Uterus (tissue), 2 donors: ENCODE data around the gene SLC25A25.

Experiments used
- CTCF ChIP-seq, 4 experiments: fragments of 200-600 bp in 2 of 4; fragments of 450-650 bp in 2 of 4; sonication (generic) in 2 of 4; IDR thresholded peaks; one replicate each; pipeline ENCODE4 v1.5.1; 2016 to 2019; ENCODE audit warnings: antibody characterized with exemption in 4 of 4, mild to moderate bottlenecking in 2 of 4, moderate library complexity in 1 of 4
- POLR2A ChIP-seq, 2 donors: fragments of 450-650 bp; IDR thresholded peaks; one replicate each; pipeline ENCODE4 v1.6.1; 2016; ENCODE audit warnings: antibody characterized with exemption in 2 of 2, mild to moderate bottlenecking in 1 of 2, moderate library complexity in 1 of 2

GRCh38 chr9:128149001-128149701, 81.1 kb downstream of the SLC25A25 start, which contains the start of gene LCN2:
- TF ChIP-seq CTCF (IDR thresholded peaks at IDR 0.05) (no peak), POLR2A (IDR thresholded peaks at IDR 0.05) (no peak)
